GM19023 (cell line): ENCODE data around the gene ADISSP.

ENCODE experiments used
- ATAC-seq: cut with Tn5 transposase; IDR thresholded peaks from one replicate; pipeline ENCODE4 v1.9.1; 2021; ENCODE audit warnings: mild to moderate bottlenecking, moderate library complexity; ENCODE audit not compliant: unreplicated experiment

The ADISSP gene

GRCh38 chr20:3755814-3756480 is 11.6 kb downstream of the ADISSP start:
- no peak for ATAC-seq

DNA sequence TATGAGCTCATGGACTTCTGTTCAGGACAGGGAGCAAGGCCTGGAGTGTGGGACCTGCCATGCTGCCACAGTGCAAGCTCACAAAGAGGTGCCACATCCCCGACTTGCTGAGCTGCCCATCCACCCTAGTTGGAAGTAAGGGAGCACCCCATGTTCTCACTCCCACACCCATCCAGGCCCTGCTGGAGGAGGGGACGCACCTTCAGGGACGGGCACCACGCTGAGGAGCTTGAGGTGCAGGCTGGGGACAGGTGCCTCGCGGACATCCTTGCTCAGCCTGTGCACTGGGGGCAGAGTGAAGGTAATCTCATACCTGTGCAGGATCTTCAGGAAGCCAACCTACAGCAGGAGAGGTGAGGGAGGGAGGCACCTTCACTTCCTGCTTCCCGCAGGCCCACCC is 12.3 kb downstream of the ADISSP start:
- ATAC-seq: no peak

DNA sequence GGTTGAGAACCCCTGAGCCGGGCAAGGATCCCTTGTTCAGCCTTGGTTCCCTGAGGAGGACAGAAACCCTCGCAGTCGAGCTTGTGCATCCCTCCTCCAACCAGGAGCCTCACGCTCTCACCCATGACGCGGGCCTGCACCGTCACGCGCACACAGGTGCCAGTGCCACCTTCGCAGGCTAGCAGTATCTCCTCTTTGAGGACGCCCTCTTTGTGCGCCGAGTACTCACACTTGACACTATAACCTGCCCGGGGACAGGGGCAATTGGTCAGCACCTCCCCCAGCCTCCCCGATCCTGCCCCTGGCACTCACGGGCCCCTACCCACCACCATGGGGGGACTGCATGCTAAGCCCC is 13.3 kb downstream of the ADISSP start:
- no peak for ATAC-seq

DNA sequence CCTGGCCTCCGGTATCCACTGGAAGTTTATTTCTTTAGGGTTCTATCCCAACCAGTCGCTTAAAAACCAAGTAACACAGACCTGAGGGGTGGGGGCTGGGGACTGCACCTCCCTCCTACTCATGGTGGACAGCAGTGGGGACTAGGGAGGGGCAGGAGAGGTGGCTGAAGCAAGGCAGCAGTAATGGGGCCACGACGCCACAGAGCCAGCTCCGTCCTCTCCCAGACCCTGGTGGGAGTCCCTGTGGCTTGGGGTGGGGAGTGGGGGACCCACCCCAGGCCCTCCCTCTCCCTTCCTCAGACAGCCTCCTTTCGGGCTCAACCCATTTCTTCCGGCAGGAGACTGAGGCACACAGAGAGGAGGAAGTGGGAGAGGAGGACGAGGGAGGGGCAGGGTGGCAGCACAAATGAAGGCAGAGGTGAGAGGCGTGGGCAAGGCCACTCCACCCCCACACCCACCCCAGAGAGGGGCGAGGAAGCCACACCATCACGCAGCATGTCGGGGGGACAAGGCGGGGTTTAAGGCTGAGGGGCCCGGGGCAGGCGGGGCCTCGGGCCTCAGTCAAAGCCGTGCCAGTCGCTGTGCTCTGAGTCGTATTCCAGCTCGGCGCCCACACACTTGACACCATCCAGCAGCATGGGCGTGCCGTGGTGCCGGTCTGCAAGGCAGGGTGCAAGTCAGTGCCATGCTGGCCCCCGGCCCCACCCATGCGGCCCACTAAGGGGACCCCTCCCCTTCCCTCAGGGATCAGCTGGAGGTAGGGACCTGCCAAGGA is 13.9 kb downstream of the ADISSP start:
- ATAC-seq: no peak

GRCh38 chr20:3753098-3753497 is 14.5 kb downstream of the ADISSP start:
- ATAC-seq: no peak

GRCh38 chr20:3752386-3752759 is 15.2 kb downstream of the ADISSP start:
- ATAC-seq: no peak

- no peak for ATAC-seq
Measured at GRCh38 chr20:3751675-3752385, 15.7 kb downstream of the ADISSP start.

DNA sequence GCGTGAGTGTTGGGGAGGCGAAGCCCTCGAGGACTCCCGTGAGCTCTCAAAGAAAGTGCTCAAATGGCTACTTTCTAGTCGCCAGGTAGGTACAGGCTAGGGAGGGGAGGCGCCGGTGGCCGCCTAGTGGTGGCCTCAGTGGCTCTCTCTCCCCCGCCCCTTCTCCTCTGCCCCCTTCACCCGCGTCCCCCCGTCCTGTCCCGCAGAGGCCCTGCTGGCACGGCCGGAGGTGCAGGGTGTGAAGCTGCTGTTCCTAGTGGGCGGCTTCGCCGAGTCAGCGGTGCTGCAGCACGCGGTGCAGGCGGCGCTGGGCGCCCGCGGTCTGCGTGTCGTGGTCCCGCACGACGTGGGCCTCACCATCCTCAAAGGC is 16.3 kb downstream of the ADISSP start:
- ATAC-seq: no peak

- no peak for ATAC-seq
Measured at GRCh38 chr20:3749689-3750531, 17.6 kb downstream of the ADISSP start.

DNA sequence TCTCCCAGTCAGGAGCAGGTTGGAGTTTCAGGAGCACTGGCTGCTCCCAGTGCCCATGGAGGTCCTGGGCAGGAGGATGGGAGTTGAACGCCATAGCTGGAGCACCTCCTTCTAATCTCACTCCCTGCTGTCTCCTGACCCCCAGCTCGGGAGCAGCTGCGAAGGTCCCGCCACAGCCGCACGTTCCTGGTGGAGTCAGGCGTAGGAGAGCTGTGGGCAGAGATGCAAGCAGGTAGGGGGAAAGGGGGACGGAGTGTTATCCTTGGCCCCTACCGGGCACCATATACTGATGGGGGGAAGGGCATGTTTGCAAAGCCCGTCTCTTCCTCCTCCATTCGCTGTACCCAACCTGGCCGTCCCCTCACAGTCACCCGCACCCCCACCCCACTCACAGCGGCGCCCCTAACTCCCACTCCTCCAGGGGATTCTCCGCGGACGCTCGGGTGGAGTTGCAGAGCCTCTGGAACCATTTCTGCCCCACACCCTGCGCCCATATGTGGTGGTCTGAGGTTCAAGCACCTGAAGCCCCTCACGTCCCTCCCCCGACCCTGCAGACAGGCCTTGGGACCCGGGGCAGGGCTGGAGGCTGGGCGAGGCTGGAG is 18.4 kb downstream of the ADISSP start:
- ATAC-seq: no peak

DNA sequence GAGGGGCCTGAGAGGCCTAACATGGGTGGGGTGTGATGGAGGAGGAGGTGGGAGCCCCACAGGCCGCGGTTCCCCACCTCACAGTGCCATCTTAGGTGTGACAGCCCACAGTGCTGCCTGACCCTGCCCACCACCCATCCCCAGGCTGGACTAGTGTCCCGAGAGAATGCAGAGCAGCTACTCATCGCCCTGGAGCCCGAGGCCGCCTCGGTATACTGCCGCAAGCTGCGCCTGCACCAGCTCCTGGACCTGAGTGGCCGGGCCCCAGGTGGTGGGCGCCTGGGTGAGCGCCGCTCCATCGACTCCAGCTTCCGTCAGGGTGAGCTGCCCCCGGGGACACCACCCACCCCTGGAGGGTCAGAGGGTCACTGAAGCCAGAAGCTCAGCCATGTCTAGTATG is 19.5 kb downstream of the ADISSP start:
- no peak for ATAC-seq

DNA sequence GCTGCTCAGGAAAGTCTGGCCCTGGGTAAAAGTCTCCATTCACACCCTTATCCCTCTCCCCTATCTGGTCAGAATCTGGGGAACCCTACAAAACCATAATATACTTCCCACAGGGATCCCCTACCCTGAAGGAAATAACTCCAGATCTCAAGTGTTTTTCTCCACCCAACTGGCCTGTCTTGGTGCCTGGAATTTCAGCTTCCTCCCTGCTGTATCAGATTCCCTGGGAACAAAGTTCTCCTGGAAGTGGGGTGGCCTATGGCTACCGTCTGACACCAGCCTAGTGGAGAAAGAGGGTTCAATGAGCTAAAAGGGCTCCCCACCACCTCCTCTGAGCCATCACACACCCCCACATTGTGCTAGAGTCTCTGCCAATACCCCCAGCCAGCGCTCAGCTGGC is 20.1 kb downstream of the ADISSP start:
- no peak for ATAC-seq

GRCh38 chr20:3745686-3746173 is 21.8 kb downstream of the ADISSP start:
- ATAC-seq: no peak

DNA sequence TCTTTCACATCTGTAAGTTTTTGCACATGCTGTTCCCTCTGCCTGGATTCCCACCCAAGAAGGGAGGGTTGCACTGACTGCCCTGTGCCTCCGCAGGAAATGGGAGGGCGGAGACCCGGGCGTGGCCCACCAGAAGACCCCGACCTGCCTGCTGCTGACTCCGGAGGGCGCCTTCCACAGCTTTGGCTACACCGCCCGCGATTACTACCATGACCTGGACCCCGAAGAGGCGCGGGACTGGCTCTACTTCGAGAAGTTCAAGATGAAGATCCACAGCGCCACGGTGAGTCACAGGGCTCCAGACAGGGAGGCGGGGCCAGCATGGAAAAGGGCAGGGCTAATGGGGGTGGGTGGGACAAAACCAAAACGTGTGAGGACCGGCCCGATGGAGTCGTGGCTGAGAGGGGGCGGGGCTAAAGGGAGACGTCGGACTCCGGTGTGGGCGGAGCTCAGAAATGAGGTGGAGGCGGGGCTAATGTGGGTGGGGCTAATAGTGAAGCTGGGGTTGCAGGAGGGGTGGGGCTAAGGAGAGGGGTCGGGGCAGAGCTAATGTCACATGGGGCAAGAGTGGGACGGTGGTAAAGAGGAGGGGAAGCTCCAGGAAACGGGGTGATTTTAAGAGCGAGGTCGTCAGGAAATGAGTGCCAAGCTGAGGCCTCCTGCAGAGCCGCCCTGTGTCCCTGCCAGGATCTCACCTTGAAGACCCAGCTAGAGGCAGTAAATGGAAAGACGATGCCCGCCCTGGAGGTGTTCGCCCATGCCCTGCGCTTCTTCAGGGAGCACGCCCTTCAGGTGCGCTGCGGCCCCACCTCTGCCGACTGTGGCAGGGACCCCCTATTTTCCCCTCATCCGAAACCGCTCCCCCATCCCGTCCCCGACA is 22.5 kb downstream of the ADISSP start:
- no peak for ATAC-seq

GRCh38 chr20:3744037-3744436 is 23.5 kb downstream of the ADISSP start:
- ATAC-seq: no peak

DNA sequence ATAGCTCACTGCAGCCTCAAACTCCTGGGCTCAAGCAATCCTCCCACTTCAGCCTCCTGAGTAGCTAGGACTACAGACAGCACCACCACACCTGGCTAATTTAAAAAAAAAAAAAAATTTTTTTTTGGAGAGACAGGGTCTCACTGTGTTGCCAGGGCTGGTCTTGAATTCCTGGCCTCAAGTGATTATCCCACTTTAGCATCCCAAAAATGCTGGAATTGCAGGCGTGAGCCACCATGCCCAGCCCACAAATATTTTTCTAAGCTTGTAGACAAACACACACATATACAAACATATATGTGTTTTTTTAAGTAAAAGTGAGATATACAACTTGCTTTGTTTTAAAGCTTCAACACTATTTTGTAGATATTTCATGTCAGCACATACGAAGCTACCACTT is 24.3 kb downstream of the ADISSP start:
- ATAC-seq: no peak

DNA sequence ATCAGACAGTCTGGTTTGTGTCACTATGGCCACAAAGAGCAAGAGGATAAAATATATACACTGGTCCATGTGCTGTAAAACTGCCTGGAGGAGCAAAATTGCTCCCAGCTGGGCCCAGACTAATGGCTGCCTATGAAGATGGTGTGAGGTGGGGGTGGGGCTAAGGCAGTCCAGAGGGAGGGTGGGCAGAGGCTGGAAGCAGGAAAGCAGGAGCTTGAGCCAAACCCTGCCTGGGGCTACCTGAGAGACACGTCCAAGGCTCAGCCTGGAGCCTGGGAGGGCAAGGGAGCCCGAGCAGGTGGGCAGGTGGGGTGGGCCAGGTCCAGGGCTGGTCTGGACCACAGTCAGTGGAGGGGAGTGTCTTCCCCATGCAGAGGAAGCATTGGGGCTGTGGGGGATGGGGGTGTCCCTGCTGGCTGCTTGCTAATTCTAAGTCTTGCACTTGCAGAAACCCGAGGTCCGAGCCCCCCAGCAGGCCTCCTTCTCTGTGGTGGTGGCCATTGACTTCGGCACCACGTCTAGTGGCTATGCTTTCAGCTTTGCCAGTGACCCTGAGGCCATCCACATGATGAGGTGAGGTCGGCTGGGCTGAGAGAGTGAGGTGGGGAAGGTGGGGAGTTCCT is 25.6 kb downstream of the ADISSP start:
- no peak for ATAC-seq

- ATAC-seq: no peak
Measured at GRCh38 chr20:3740615-3741301, 26.8 kb downstream of the ADISSP start.
